GM23338 (cell line): ENCODE measurements around the gene FHIT. TPM values are rescaled to one million over a fixed set of nuclear protein-coding genes. Genes with fewer than 3 reads are reported as not detected.
A peak's percentile ranks its signal among the peaks of the same experiment; 100 is the strongest.

Experiments
- ATAC-seq: fragments of 200-7000 bp; cut with Tn5 transposase; 3 replicates; pipeline ENCODE4 v1.9.1; 2020
- DNase-seq: peaks from one replicate; pipeline ENCODE4 v3.0.0-alpha.2; 2015; ENCODE audit warnings: low spot score
- H2AFZ ChIP-seq: fragments of 200-600 bp; sonication (generic); 2 replicates; pipeline ENCODE4 v1.8.0; 2016; ENCODE audit warnings: antibody characterized with exemption, mild to moderate bottlenecking, moderate library complexity
- H3F3A ChIP-seq: fragments of 200-600 bp; sonication (generic); replicated peaks from 2 replicates; pipeline ENCODE4 v1.8.0; 2017; ENCODE audit warnings: antibody characterized with exemption, mixed run types, low read depth
- H3K27ac ChIP-seq: fragments of 200-600 bp; sonication (generic); 2 replicates; pipeline ENCODE4 v1.6.1; 2016; ENCODE audit warnings: low read depth
- H3K27me3 ChIP-seq: fragments of 200-600 bp; sonication (generic); 2 replicates; pipeline ENCODE4 v1.8.0; 2016; ENCODE audit warnings: mild to moderate bottlenecking, mixed run types, moderate library complexity; ENCODE audit not compliant: insufficient read depth
- H3K36me3 ChIP-seq: fragments of 200-600 bp; sonication (generic); 2 replicates; pipeline ENCODE4 v1.8.0; 2016; ENCODE audit warnings: mild to moderate bottlenecking; ENCODE audit not compliant: insufficient read depth
- H3K4me1 ChIP-seq: fragments of 200-600 bp; sonication (generic); 2 replicates; pipeline ENCODE4 v1.8.0; 2016; ENCODE audit warnings: mild to moderate bottlenecking, moderate library complexity; ENCODE audit not compliant: insufficient read depth
- H3K4me2 ChIP-seq: fragments of 200-600 bp; sonication (generic); 2 replicates; pipeline ENCODE4 v1.7.1; 2017; ENCODE audit warnings: mixed run types
- H3K4me3 ChIP-seq: fragments of 200-600 bp; sonication (generic); 2 replicates; pipeline ENCODE4 v1.6.1; 2016; ENCODE audit warnings: mixed run types
- H3K79me2 ChIP-seq: fragments of 200-600 bp; sonication (generic); replicated peaks from 2 replicates; pipeline ENCODE4 v1.8.0; 2017; ENCODE audit warnings: mild to moderate bottlenecking; ENCODE audit not compliant: insufficient read depth
- H3K9me2 ChIP-seq: fragments of 200-600 bp; sonication (generic); 2 replicates; pipeline ENCODE4 v1.8.0; 2017; ENCODE audit not compliant: insufficient read depth
- H4K20me1 ChIP-seq: fragments of 200-600 bp; sonication (generic); replicated peaks from 2 replicates; pipeline ENCODE4 v1.8.0; 2017; ENCODE audit warnings: mild to moderate bottlenecking; ENCODE audit not compliant: insufficient read depth
- H3K27ac Mint-ChIP-seq: 2 replicates; pipeline ENCODE4 v1.8.0; 2020; ENCODE audit warnings: inconsistent platforms, mild to moderate bottlenecking, moderate library complexity, mixed read lengths
- H3K27me3 Mint-ChIP-seq: 3 replicates; pipeline ENCODE4 v1.8.0; 2022; ENCODE audit warnings: low read depth, mild to moderate bottlenecking, moderate library complexity, mixed read lengths, inconsistent platforms; ENCODE audit not compliant: insufficient read depth, poor library complexity
- H3K36me3 Mint-ChIP-seq: 3 replicates; pipeline ENCODE4 v1.8.0; 2021; ENCODE audit warnings: low read depth, mild to moderate bottlenecking, inconsistent platforms, moderate library complexity, mixed read lengths
- H3K4me1 Mint-ChIP-seq: 3 replicates; pipeline ENCODE4 v1.8.0; 2020; ENCODE audit warnings: mild to moderate bottlenecking, inconsistent platforms, mixed read lengths
- H3K4me3 Mint-ChIP-seq: 3 replicates; pipeline ENCODE4 v1.8.0; 2021; ENCODE audit warnings: moderate library complexity, mild to moderate bottlenecking, inconsistent platforms, mixed read lengths
- H3K9me3 Mint-ChIP-seq: 3 replicates; pipeline ENCODE4 v1.8.0; 2020; ENCODE audit warnings: moderate library complexity, mild to moderate bottlenecking, inconsistent platforms, mixed read lengths
- CREB1 ChIP-seq: fragments of 250-450 bp; sonication (Bioruptor Pico); IDR thresholded peaks from 2 replicates; pipeline ENCODE4 v1.5.0; 2020; ENCODE audit warnings: low read depth, mild to moderate bottlenecking, moderate library complexity
- CTCF ChIP-seq, 2 experiments: fragments of 200-600 bp in 1 of 2; sonication (generic) in 1 of 2; conservative IDR thresholded peaks; 2 replicates each; pipeline versions ENCODE4 v1.5.1 to v1.6.1; 2016 to 2017; ENCODE audit warnings: antibody characterized with exemption in 2 of 2, low read depth in 2 of 2, mild to moderate bottlenecking in 2 of 2, moderate library complexity in 1 of 2
- EZH2 ChIP-seq: fragments of 200-600 bp; sonication (generic); IDR thresholded peaks from one replicate; pipeline ENCODE4 v1.8.0; 2017; ENCODE audit warnings: antibody characterized with exemption, mild to moderate bottlenecking, low read depth; ENCODE audit not compliant: unreplicated experiment
- JUNB ChIP-seq: IDR thresholded peaks from one replicate; pipeline ENCODE4 v1.6.1; 2016; ENCODE audit warnings: antibody characterized with exemption; ENCODE audit not compliant: unreplicated experiment
- NANOG ChIP-seq: IDR thresholded peaks from 2 replicates; pipeline ENCODE4 v1.6.1; 2016; ENCODE audit warnings: antibody characterized with exemption, borderline replicate concordance
- REST ChIP-seq: IDR thresholded peaks from one replicate; pipeline ENCODE4 v1.6.1; 2018; ENCODE audit warnings: antibody characterized with exemption; ENCODE audit not compliant: unreplicated experiment
- STAT1 ChIP-seq: IDR thresholded peaks from one replicate; pipeline ENCODE4 v1.6.1; 2016; ENCODE audit warnings: antibody characterized with exemption; ENCODE audit not compliant: unreplicated experiment
- ZNF331 ChIP-seq: fragments of 250-450 bp; sonication (Bioruptor Pico); IDR thresholded peaks from 2 replicates; pipeline ENCODE4 v1.5.0; 2020; ENCODE audit warnings: low read depth, mild to moderate bottlenecking, moderate library complexity
- polyA plus RNA-seq: library from polyadenylated mRNA; unstranded; fragments of >200 nt; fragmentation: Nextera tagmentation; extraction: Ambion mirVana; gene quantifications from 2 replicates; pipeline ENCODE4 v1.2.1, GENCODE V29; 2016
- total RNA-seq: library from RNA; depleted of rRNA; stranded (reverse); fragments of >200 nt; shearing (Covaris generic); gene quantifications from 2 replicates; pipeline ENCODE4 v1.2.3, GENCODE V29; 2014
- TF ChIP-seq, protein P1 (sequence below): IDR thresholded peaks from 2 replicates; pipeline ENCODE4 v1.6.1; 2016; ENCODE audit warnings: antibody characterized with exemption
- TF ChIP-seq, protein P2 (sequence below): fragments of 250-450 bp; sonication (Bioruptor Pico); IDR thresholded peaks from 2 replicates; pipeline ENCODE4 v1.5.0; 2020; ENCODE audit warnings: mild to moderate bottlenecking, moderate library complexity

FHIT gene
- total and polyA plus RNA-seq, 2 experiments from 2014 or later, result 3.0 to 8.3 TPM

GRCh38 chr3:59998058-59998457, 1253.2 kb downstream of the FHIT start:
- ATAC-seq (peak; percentile 56), DNase-seq (peak; percentile 25)
- Histone ChIP-seq H3F3A (no peaks in the 10 kb centered on the region), H3K4me2 (no peak overlapping the region), H3K4me3 (no peak overlapping the region), H3K4me1 (peaks cover 11% of the 10 kb centered on the region), H3K27me3 (no peaks in the 10 kb centered on the region), H3K36me3 (no peaks in the 10 kb centered on the region), H3K9me2 (peaks cover 23% of the 10 kb centered on the region), H3K27ac (no peak overlapping the region), H2AFZ (peak overlapping the region; percentile 64), H3K79me2 (no peaks in the 10 kb centered on the region), H4K20me1 (no peaks in the 10 kb centered on the region)
- Mint-ChIP-seq H3K9me3 (no peaks in the 10 kb centered on the region; the same call in 2 of the 3 replicates), H3K27ac (peak overlapping the region; percentile 84), H3K36me3 (no peaks in the 10 kb centered on the region), H3K4me1 (peaks cover 23% of the 10 kb centered on the region), H3K4me3 (no peak overlapping the region), H3K27me3 (no peaks in the 10 kb centered on the region)
- no peak for TF ChIP-seq ZNF331 (CRISPR knock-in tag)
- no peak for TF ChIP-seq REST
- TF ChIP-seq STAT1, result no peak
- no peak for TF ChIP-seq JUNB
- TF ChIP-seq, protein P1, sequence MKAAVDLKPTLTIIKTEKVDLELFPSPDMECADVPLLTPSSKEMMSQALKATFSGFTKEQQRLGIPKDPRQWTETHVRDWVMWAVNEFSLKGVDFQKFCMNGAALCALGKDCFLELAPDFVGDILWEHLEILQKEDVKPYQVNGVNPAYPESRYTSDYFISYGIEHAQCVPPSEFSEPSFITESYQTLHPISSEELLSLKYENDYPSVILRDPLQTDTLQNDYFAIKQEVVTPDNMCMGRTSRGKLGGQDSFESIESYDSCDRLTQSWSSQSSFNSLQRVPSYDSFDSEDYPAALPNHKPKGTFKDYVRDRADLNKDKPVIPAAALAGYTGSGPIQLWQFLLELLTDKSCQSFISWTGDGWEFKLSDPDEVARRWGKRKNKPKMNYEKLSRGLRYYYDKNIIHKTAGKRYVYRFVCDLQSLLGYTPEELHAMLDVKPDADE, result no peak
- TF ChIP-seq, protein P2, sequence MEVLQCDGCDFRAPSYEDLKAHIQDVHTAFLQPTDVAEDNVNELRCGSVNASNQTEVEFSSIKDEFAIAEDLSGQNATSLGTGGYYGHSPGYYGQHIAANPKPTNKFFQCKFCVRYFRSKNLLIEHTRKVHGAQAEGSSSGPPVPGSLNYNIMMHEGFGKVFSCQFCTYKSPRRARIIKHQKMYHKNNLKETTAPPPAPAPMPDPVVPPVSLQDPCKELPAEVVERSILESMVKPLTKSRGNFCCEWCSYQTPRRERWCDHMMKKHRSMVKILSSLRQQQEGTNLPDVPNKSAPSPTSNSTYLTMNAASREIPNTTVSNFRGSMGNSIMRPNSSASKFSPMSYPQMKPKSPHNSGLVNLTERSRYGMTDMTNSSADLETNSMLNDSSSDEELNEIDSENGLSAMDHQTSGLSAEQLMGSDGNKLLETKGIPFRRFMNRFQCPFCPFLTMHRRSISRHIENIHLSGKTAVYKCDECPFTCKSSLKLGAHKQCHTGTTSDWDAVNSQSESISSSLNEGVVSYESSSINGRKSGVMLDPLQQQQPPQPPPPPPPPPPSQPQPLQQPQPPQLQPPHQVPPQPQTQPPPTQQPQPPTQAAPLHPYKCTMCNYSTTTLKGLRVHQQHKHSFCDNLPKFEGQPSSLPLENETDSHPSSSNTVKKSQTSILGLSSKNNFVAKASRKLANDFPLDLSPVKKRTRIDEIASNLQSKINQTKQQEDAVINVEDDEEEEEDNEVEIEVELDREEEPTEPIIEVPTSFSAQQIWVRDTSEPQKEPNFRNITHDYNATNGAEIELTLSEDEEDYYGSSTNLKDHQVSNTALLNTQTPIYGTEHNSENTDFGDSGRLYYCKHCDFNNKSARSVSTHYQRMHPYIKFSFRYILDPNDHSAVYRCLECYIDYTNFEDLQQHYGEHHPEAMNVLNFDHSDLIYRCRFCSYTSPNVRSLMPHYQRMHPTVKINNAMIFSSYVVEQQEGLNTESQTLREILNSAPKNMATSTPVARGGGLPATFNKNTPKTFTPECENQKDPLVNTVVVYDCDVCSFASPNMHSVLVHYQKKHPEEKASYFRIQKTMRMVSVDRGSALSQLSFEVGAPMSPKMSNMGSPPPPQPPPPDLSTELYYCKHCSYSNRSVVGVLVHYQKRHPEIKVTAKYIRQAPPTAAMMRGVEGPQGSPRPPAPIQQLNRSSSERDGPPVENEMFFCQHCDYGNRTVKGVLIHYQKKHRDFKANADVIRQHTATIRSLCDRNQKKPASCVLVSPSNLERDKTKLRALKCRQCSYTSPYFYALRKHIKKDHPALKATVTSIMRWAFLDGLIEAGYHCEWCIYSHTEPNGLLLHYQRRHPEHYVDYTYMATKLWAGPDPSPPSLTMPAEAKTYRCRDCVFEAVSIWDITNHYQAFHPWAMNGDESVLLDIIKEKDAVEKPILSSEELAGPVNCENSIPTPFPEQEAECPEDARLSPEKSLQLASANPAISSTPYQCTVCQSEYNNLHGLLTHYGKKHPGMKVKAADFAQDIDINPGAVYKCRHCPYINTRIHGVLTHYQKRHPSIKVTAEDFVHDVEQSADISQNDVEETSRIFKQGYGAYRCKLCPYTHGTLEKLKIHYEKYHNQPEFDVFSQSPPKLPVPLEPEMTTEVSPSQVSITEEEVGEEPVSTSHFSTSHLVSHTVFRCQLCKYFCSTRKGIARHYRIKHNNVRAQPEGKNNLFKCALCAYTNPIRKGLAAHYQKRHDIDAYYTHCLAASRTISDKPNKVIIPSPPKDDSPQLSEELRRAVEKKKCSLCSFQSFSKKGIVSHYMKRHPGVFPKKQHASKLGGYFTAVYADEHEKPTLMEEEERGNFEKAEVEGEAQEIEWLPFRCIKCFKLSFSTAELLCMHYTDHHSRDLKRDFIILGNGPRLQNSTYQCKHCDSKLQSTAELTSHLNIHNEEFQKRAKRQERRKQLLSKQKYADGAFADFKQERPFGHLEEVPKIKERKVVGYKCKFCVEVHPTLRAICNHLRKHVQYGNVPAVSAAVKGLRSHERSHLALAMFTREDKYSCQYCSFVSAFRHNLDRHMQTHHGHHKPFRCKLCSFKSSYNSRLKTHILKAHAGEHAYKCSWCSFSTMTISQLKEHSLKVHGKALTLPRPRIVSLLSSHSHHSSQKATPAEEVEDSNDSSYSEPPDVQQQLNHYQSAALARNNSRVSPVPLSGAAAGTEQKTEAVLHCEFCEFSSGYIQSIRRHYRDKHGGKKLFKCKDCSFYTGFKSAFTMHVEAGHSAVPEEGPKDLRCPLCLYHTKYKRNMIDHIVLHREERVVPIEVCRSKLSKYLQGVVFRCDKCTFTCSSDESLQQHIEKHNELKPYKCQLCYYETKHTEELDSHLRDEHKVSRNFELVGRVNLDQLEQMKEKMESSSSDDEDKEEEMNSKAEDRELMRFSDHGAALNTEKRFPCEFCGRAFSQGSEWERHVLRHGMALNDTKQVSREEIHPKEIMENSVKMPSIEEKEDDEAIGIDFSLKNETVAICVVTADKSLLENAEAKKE (CRISPR knock-in tag), result no peak
- no peak for TF ChIP-seq EZH2
- no peak for TF ChIP-seq CTCF (conservative IDR thresholded peaks at IDR 0.05; ENCODE audit: low read depth in 2 of 2)
- no peak for TF ChIP-seq CREB1 (CRISPR knock-in tag)
- TF ChIP-seq NANOG, result no peak
